Caco-2 (cell line): ENCODE data around the gene WDR20. TPM values are rescaled to one million over a fixed set of nuclear protein-coding genes. Genes with fewer than 3 reads are reported as not detected.

ENCODE experiments used
- BruUV-seq: library from RNA; stranded (reverse); fragments of 400-500 nt; replicated peaks from 2 replicates; lab custom pipeline; 2021; lab: Mats Ljungman, UMichigan
- CTCF ChIA-PET: fragments of 300-600 bp; sonication (Branson Sonifier 250); formaldehyde crosslinking; loops from one replicate; lab custom pipeline; 2022; ENCODE audit warnings: antibody characterized with exemption; lab: Charles Lee
- POLR2A ChIA-PET: fragments of 300-600 bp; sonication (Branson Sonifier 250); formaldehyde crosslinking; loops from one replicate; lab custom pipeline; 2022; ENCODE audit warnings: antibody characterized with exemption; lab: Charles Lee
- DNase-seq, 2 experiments: peaks; one replicate each; pipeline versions ENCODE4 v3.0.0 to v3.0.0-alpha.2; 2020 to 2022
- H3K27me3 ChIP-seq: replicated peaks from 2 replicates; pipeline ENCODE4 v1.6.0; 2011; ENCODE audit warnings: low read length; ENCODE audit not compliant: control insufficient read depth, insufficient read depth
- H3K36me3 ChIP-seq: 2 replicates; pipeline ENCODE4 v1.5.1; 2011; ENCODE audit warnings: low read length; ENCODE audit not compliant: control insufficient read depth, insufficient read depth
- H3K4me1 ChIP-seq: fragments of 250-450 bp; sonication (Bioruptor Pico); 2 replicates; pipeline ENCODE4 v1.5.1; 2020; ENCODE audit warnings: mild to moderate bottlenecking
- H3K4me3 ChIP-seq: 2 replicates; pipeline ENCODE4 v1.5.1; 2011; ENCODE audit warnings: low read depth, mild to moderate bottlenecking, control low read depth, low read length
- H3K9me3 ChIP-seq: fragments of 250-450 bp; sonication (Bioruptor Pico); 2 replicates; pipeline ENCODE4 v1.5.1; 2020; ENCODE audit warnings: mild to moderate bottlenecking, moderate library complexity
- H3K27ac Mint-ChIP-seq: one replicate; pipeline ENCODE4 v1.8.0; 2022; ENCODE audit warnings: mixed read lengths; ENCODE audit not compliant: unreplicated experiment
- H3K27me3 Mint-ChIP-seq: one replicate; pipeline ENCODE4 v1.8.0; 2022; ENCODE audit warnings: mixed read lengths; ENCODE audit not compliant: insufficient read depth, unreplicated experiment
- H3K36me3 Mint-ChIP-seq: one replicate; pipeline ENCODE4 v1.8.0; 2022; ENCODE audit warnings: mild to moderate bottlenecking, mixed read lengths; ENCODE audit not compliant: insufficient read depth, unreplicated experiment
- H3K4me1 Mint-ChIP-seq: one replicate; pipeline ENCODE4 v1.8.0; 2022; ENCODE audit warnings: low read depth, mixed read lengths; ENCODE audit not compliant: unreplicated experiment
- H3K4me3 Mint-ChIP-seq: one replicate; pipeline ENCODE4 v1.8.0; 2022; ENCODE audit warnings: mild to moderate bottlenecking, moderate library complexity, mixed read lengths; ENCODE audit not compliant: unreplicated experiment
- H3K9me3 Mint-ChIP-seq: one replicate; pipeline ENCODE4 v1.8.0; 2022; ENCODE audit warnings: mixed read lengths; ENCODE audit not compliant: unreplicated experiment
- intact Hi-C: fragments of 100-400 bp; cut with micrococcal nuclease; formaldehyde crosslinking; loops from one replicate; pipeline ENCODE4 v1.10.0; 2022; ENCODE audit not compliant: unreplicated experiment
- total RNA-seq: library from RNA; stranded (reverse); gene quantifications from 2 replicates; pipeline ENCODE4 v1.2.3, GENCODE V29; 2022
- TF ChIP-seq, protein P1 (sequence below), 2 experiments: fragments of 200-600 bp in 1 of 2; IDR thresholded peaks; 1 replicate in 1 of 2; 2 replicates in 1 of 2; pipeline versions ENCODE4 v1.5.1 to v1.8.0; 2011 to 2022; ENCODE audit warnings: antibody characterized with exemption in 1 of 2, control low read depth in 1 of 2, inconsistent platforms in 1 of 2, low read depth in 1 of 2, low read length in 1 of 2, mild to moderate bottlenecking in 1 of 2, moderate library complexity in 1 of 2; ENCODE audit not compliant: insufficient read depth in 1 of 2, severe bottlenecking in 1 of 2, unreplicated experiment in 1 of 2

The WDR20 gene
- total RNA-seq, 1 experiment from 2014 or later: 32.5 TPM

- no peaks in the 10 kb centered on the region; the same call in 1 of the 2 replicates for H3K36me3 ChIP-seq
- H3K4me1 Mint-ChIP-seq: no peaks in the 10 kb centered on the region
- CTCF ChIA-PET: no interaction called here
These were observed 67.2 kb downstream of the WDR20 start for GRCh38 chr14:102206918-102207317.

DNA sequence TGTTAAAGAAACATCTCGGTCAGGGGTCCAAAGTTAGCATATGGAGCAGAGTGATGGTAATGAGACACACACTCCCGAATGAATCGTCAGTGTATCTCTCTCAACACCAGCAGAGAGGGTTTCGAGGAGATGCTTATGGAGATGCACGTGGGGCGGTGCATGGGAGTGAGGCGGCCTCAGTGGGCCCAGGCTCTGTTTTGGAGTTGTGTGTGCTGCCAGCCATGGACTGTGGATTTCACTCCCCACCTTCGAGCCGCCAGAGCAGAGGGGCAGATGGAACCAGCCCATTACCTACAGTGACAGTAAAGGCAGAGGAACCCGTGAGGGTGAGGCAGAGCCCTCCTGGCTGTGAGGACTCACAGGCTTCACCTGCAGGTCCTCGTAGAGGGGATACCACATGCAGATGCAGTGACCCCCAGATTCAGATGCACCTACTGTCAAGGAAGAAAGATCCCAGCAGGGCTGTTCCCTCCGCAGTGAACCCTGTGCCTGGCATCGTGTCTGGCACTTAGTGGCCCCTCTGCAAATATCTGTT is 68.2 kb downstream of the WDR20 start:
- no peak overlapping the region for H3K27ac Mint-ChIP-seq
- H3K9me3 Mint-ChIP-seq: no peaks in the 10 kb centered on the region
- BruUV-seq: no TSS peak
- no peak overlapping the region for H3K4me3 Mint-ChIP-seq
- no peaks in the 10 kb centered on the region for H3K27me3 Mint-ChIP-seq
- ChIA-PET CTCF (interaction anchor here (0.8 to 1.1 kb wide), 2 partner anchors 21 to 162 kb away, joined by 3 to 4 read pairs; no protein-coding TSS in a partner anchor), POLR2A (no interaction called here)
- TF ChIP-seq, protein P1, sequence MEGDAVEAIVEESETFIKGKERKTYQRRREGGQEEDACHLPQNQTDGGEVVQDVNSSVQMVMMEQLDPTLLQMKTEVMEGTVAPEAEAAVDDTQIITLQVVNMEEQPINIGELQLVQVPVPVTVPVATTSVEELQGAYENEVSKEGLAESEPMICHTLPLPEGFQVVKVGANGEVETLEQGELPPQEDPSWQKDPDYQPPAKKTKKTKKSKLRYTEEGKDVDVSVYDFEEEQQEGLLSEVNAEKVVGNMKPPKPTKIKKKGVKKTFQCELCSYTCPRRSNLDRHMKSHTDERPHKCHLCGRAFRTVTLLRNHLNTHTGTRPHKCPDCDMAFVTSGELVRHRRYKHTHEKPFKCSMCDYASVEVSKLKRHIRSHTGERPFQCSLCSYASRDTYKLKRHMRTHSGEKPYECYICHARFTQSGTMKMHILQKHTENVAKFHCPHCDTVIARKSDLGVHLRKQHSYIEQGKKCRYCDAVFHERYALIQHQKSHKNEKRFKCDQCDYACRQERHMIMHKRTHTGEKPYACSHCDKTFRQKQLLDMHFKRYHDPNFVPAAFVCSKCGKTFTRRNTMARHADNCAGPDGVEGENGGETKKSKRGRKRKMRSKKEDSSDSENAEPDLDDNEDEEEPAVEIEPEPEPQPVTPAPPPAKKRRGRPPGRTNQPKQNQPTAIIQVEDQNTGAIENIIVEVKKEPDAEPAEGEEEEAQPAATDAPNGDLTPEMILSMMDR (IDR thresholded peaks at IDR 0.05; ENCODE audit: insufficient read depth in 1 of 2, low read depth in 1 of 2, low read length in 1 of 2, severe bottlenecking in 1 of 2, unreplicated experiment in 1 of 2): no peak
- peaks cover 26% of the 10 kb centered on the region for H3K36me3 Mint-ChIP-seq
- Histone ChIP-seq H3K4me3 (no peak overlapping the region), H3K9me3 (no peaks in the 10 kb centered on the region), H3K4me1 (no peaks in the 10 kb centered on the region), H3K27me3 (no peaks in the 10 kb centered on the region), H3K36me3 (no peaks in the 10 kb centered on the region; the same call in 1 of the 2 replicates)
- no peaks in the 10 kb centered on the region for H3K4me1 Mint-ChIP-seq
- intact Hi-C loops: loop anchor here (5.0 kb wide), 1 partner anchor 161 kb away; no protein-coding TSS in a partner anchor
- DNase-seq: no peak

More at GRCh38 chr14:102206918-102207317, 67.2 kb downstream of the WDR20 start:
- H3K4me3 Mint-ChIP-seq: no peak overlapping the region
- H3K27ac Mint-ChIP-seq: peak overlapping the region; percentile 36
- intact Hi-C loops: loop anchor here (5.0 kb wide), 1 partner anchor 160 kb away; no protein-coding TSS in a partner anchor
- DNase-seq: no peak
- no peaks in the 10 kb centered on the region for H3K9me3 Mint-ChIP-seq
- H3K4me3 ChIP-seq: no peak overlapping the region
- TF ChIP-seq, protein P1 (IDR thresholded peaks at IDR 0.05; ENCODE audit: insufficient read depth in 1 of 2, low read depth in 1 of 2, low read length in 1 of 2, severe bottlenecking in 1 of 2, unreplicated experiment in 1 of 2): no peak
- POLR2A ChIA-PET: no interaction called here
- H3K27me3 ChIP-seq: no peaks in the 10 kb centered on the region
- H3K4me1 ChIP-seq: no peaks in the 10 kb centered on the region
- no peaks in the 10 kb centered on the region for H3K27me3 Mint-ChIP-seq
- H3K36me3 Mint-ChIP-seq: peaks cover 30% of the 10 kb centered on the region
- BruUV-seq: no TSS peak
- H3K9me3 ChIP-seq: no peaks in the 10 kb centered on the region

GRCh38 chr14:102208741-102209140 is 69.0 kb downstream of the WDR20 start:
- BruUV-seq: no TSS peak
- H3K4me3 Mint-ChIP-seq: no peak overlapping the region

More at GRCh38 chr14:102208741-102209140, 69.0 kb downstream of the WDR20 start:
- Mint-ChIP-seq H3K36me3 (peaks cover 29% of the 10 kb centered on the region), H3K9me3 (no peaks in the 10 kb centered on the region), H3K27me3 (no peaks in the 10 kb centered on the region), H3K4me1 (no peaks in the 10 kb centered on the region), H3K27ac (no peak overlapping the region)
- no peak for DNase-seq
- TF ChIP-seq, protein P1 (IDR thresholded peaks at IDR 0.05; ENCODE audit: insufficient read depth in 1 of 2, low read depth in 1 of 2, low read length in 1 of 2, severe bottlenecking in 1 of 2, unreplicated experiment in 1 of 2): no peak
- Histone ChIP-seq H3K4me1 (no peaks in the 10 kb centered on the region), H3K36me3 (no peaks in the 10 kb centered on the region; the same call in 1 of the 2 replicates), H3K4me3 (no peak overlapping the region), H3K27me3 (no peaks in the 10 kb centered on the region), H3K9me3 (no peaks in the 10 kb centered on the region)
- intact Hi-C loops: loop anchor here (5.0 kb wide), 1 partner anchor 161 kb away; no protein-coding TSS in a partner anchor
- ChIA-PET POLR2A (no interaction called here), CTCF (interaction anchor here (0.8 to 1.1 kb wide), 2 partner anchors 22 to 162 kb away, joined by 3 to 4 read pairs; no protein-coding TSS in a partner anchor)
